IMR-90 (cell line): Measurements from ENCODE around the gene SERPINA12. TPM values are rescaled to one million over a fixed set of nuclear protein-coding genes. Genes with fewer than 3 reads are reported as not detected.

ENCODE experiments used
- ATAC-seq: fragments of 200-7000 bp; cut with Tn5 transposase; 2 replicates; pipeline ENCODE4 v1.9.1; 2020; ENCODE audit warnings: low read depth, mild to moderate bottlenecking, moderate library complexity
- BruUV-seq: library from RNA; stranded (reverse); fragments of 400-500 nt; replicated peaks from 2 replicates; lab custom pipeline; 2021; lab: Mats Ljungman, UMichigan
- CTCF ChIA-PET: fragments of 300-600 bp; formaldehyde crosslinking; extraction: SDS; loops from one replicate; lab custom pipeline; 2021; ENCODE audit warnings: antibody characterized with exemption; lab: Yijun Ruan, JAX
- POLR2A ChIA-PET: fragments of 300-600 bp; sonication (Branson Sonifier 250); formaldehyde crosslinking; loops from one replicate; lab custom pipeline; 2022; ENCODE audit warnings: antibody characterized with exemption; ENCODE audit not compliant: unreplicated experiment; lab: Charles Lee
- DNase-seq: peaks from one replicate; pipeline ENCODE4 v3.0.0; 2013
- H2AFZ ChIP-seq: replicated peaks from 2 replicates; pipeline ENCODE3; 2013; ENCODE audit warnings: low read length, mild to moderate bottlenecking; ENCODE audit not compliant: poor library complexity
- H2AK5ac ChIP-seq: 2 replicates; pipeline ENCODE4 v1.6.1; 2013; ENCODE audit warnings: low read depth, low read length, inconsistent platforms
- H2AK9ac ChIP-seq: replicated peaks from 2 replicates; pipeline ENCODE3; 2013; ENCODE audit warnings: mild to moderate bottlenecking, low read depth, low read length, moderate library complexity; ENCODE audit not compliant: poor library complexity
- H2BK120ac ChIP-seq: 2 replicates; pipeline ENCODE4 v1.6.1; 2013; ENCODE audit warnings: low read depth, low read length, inconsistent platforms
- H2BK15ac ChIP-seq: 3 replicates; pipeline ENCODE4 v1.6.1; 2013; ENCODE audit warnings: low read depth, low read length, inconsistent platforms
- H2BK20ac ChIP-seq: 2 replicates; pipeline ENCODE4 v1.6.1; 2013; ENCODE audit warnings: low read depth, mild to moderate bottlenecking, inconsistent platforms, low read length, moderate library complexity
- H2BK5ac ChIP-seq: 2 replicates; pipeline ENCODE4 v1.6.1; 2013; ENCODE audit warnings: mild to moderate bottlenecking, low read depth, low read length, inconsistent platforms; ENCODE audit not compliant: poor library complexity, severe bottlenecking
- H3K14ac ChIP-seq: replicated peaks from 2 replicates; pipeline ENCODE4 v1.6.1; 2013; ENCODE audit warnings: low read depth, low read length, inconsistent platforms
- H3K18ac ChIP-seq: 2 replicates; pipeline ENCODE4 v1.6.1; 2013; ENCODE audit warnings: low read depth, low read length, control low read depth
- H3K23ac ChIP-seq: 2 replicates; pipeline ENCODE4 v1.6.1; 2013; ENCODE audit warnings: low read depth, low read length, inconsistent platforms
- H3K27ac ChIP-seq: 2 replicates; pipeline ENCODE4 v1.5.1; 2013; ENCODE audit warnings: mild to moderate bottlenecking, control low read depth, low read length; ENCODE audit not compliant: insufficient read depth
- H3K27me3 ChIP-seq: 2 replicates; pipeline ENCODE4 v1.6.1; 2013; ENCODE audit warnings: low read length; ENCODE audit not compliant: control insufficient read depth, insufficient read depth
- H3K36me3 ChIP-seq: 2 replicates; pipeline ENCODE4 v1.6.1; 2013; ENCODE audit warnings: low read length, mixed read lengths; ENCODE audit not compliant: control insufficient read depth, insufficient read depth
- H3K4ac ChIP-seq: 2 replicates; pipeline ENCODE4 v1.6.1; 2013; ENCODE audit warnings: low read depth, low read length, inconsistent platforms
- H3K4me1 ChIP-seq: 2 replicates; pipeline ENCODE4 v1.6.1; 2013; ENCODE audit warnings: low read length, mixed read lengths; ENCODE audit not compliant: control insufficient read depth, insufficient read depth
- H3K4me2 ChIP-seq: 2 replicates; pipeline ENCODE4 v1.6.1; 2013; ENCODE audit warnings: low read depth, mild to moderate bottlenecking, control low read depth, low read length, moderate library complexity
- H3K4me3 ChIP-seq: 2 replicates; pipeline ENCODE4 v1.5.1; 2013; ENCODE audit warnings: low read depth, mild to moderate bottlenecking, control low read depth, low read length, moderate library complexity; ENCODE audit not compliant: insufficient read depth
- H3K56ac ChIP-seq: 2 replicates; pipeline ENCODE4 v1.6.1; 2013; ENCODE audit warnings: low read length, inconsistent platforms; ENCODE audit not compliant: insufficient read depth; ENCODE audit errors: extremely low read depth
- H3K79me1 ChIP-seq, 2 experiments: 2 replicates each; pipeline ENCODE4 v1.6.1; 2013; ENCODE audit warnings: low read length in 2 of 2, inconsistent platforms in 1 of 2, low read depth in 1 of 2
- H3K9ac ChIP-seq: 2 replicates; pipeline ENCODE4 v1.6.1; 2013; ENCODE audit warnings: low read depth, low read length, control low read depth
- H3K9me1 ChIP-seq: 2 replicates; pipeline ENCODE4 v1.6.1; 2013; ENCODE audit warnings: low read length, inconsistent platforms; ENCODE audit not compliant: insufficient read depth
- H3K9me3 ChIP-seq: 2 replicates; pipeline ENCODE4 v1.6.1; 2013; ENCODE audit warnings: low read length; ENCODE audit not compliant: control insufficient read depth, insufficient read depth
- H4K20me1 ChIP-seq: 2 replicates; pipeline ENCODE4 v1.6.1; 2013; ENCODE audit warnings: low read length, inconsistent platforms; ENCODE audit not compliant: insufficient read depth
- H4K5ac ChIP-seq: 2 replicates; pipeline ENCODE4 v1.6.1; 2013; ENCODE audit warnings: mild to moderate bottlenecking, low read depth, low read length, control low read depth
- H4K8ac ChIP-seq, 2 experiments: 2 replicates each; pipeline ENCODE4 v1.6.1; 2013; ENCODE audit warnings: low read depth in 2 of 2, low read length in 2 of 2, control low read depth in 1 of 2, inconsistent platforms in 1 of 2
- H4K91ac ChIP-seq: 2 replicates; pipeline ENCODE4 v1.6.1; 2013; ENCODE audit warnings: low read depth, low read length, inconsistent platforms; ENCODE audit not compliant: insufficient read depth
- BHLHE40 ChIP-seq: fragments of 150-350 bp; IDR thresholded peaks from 2 replicates; pipeline ENCODE4 v1.6.1; 2016; ENCODE audit warnings: mild to moderate bottlenecking, low read depth, low read length
- CEBPB ChIP-seq: IDR thresholded peaks from 2 replicates; pipeline ENCODE4 v1.6.1; 2012; ENCODE audit warnings: low read depth, low read length, improper control_type of control experiment
- CHD1 ChIP-seq: IDR thresholded peaks from 2 replicates; pipeline ENCODE4 v1.6.1; 2012; ENCODE audit warnings: low read depth, low read length, improper control_type of control experiment
- CTCF ChIP-seq: conservative IDR thresholded peaks from 2 replicates; pipeline ENCODE4 v1.5.1; 2012; ENCODE audit warnings: mild to moderate bottlenecking, low read depth, low read length, improper control_type of control experiment
- FOS ChIP-seq: fragments of 150-350 bp; IDR thresholded peaks from 2 replicates; pipeline ENCODE4 v1.6.1; 2016; ENCODE audit warnings: low read depth, low read length
- MAFK ChIP-seq: IDR thresholded peaks from 2 replicates; pipeline ENCODE4 v1.6.1; 2012; ENCODE audit warnings: low read depth, low read length, improper control_type of control experiment
- MAZ ChIP-seq: IDR thresholded peaks from 2 replicates; pipeline ENCODE4 v1.6.1; 2012; ENCODE audit warnings: low read depth, mild to moderate bottlenecking, low read length, improper control_type of control experiment, moderate library complexity, borderline replicate concordance
- MXI1 ChIP-seq: IDR thresholded peaks from 2 replicates; pipeline ENCODE4 v1.6.1; 2012; ENCODE audit warnings: low read depth, mild to moderate bottlenecking, low read length, moderate library complexity, borderline replicate concordance
- NFE2L2 ChIP-seq: fragments of 150-350 bp; IDR thresholded peaks from 2 replicates; pipeline ENCODE4 v1.6.1; 2016; ENCODE audit warnings: low read depth, mild to moderate bottlenecking, low read length
- POLR2A ChIP-seq: IDR thresholded peaks from 2 replicates; pipeline ENCODE4 v1.6.1; 2012; ENCODE audit warnings: mild to moderate bottlenecking, low read depth, low read length
- RAD21 ChIP-seq: IDR thresholded peaks from 2 replicates; pipeline ENCODE4 v1.6.1; 2012; ENCODE audit warnings: low read length, improper control_type of control experiment
- RCOR1 ChIP-seq: IDR thresholded peaks from 2 replicates; pipeline ENCODE4 v1.6.1; 2012; ENCODE audit warnings: mild to moderate bottlenecking, low read length, improper control_type of control experiment; ENCODE audit not compliant: insufficient replicate concordance
- RFX5 ChIP-seq: IDR thresholded peaks from 2 replicates; pipeline ENCODE4 v1.8.0; 2012; ENCODE audit warnings: low read depth, mild to moderate bottlenecking, low read length, moderate library complexity
- SMC3 ChIP-seq: fragments of 150-350 bp; IDR thresholded peaks from 2 replicates; pipeline ENCODE4 v1.6.1; 2016; ENCODE audit warnings: low read depth, mild to moderate bottlenecking, antibody characterized with exemption, low read length, moderate library complexity
- USF2 ChIP-seq: fragments of 150-350 bp; IDR thresholded peaks from 2 replicates; pipeline ENCODE4 v1.6.1; 2017; ENCODE audit warnings: mild to moderate bottlenecking, antibody characterized with exemption, low read length, low read depth
- dilution Hi-C: fragments of 300-500 bp; cut with HindIII; formaldehyde crosslinking; loops from one replicate; pipeline ENCODE4 v1.14.3; 2018; ENCODE audit warnings: low sequenced_read_pairs; ENCODE audit not compliant: unreplicated experiment
- in situ Hi-C: fragments of 300-500 bp; cut with MboI; formaldehyde crosslinking; loops from 3 replicates; pipeline ENCODE4 v1.14.3; 2019; ENCODE audit warnings: low sequenced_read_pairs, inconsistent platforms, mixed read lengths
- intact Hi-C: fragments of 100-400 bp; cut with micrococcal nuclease; formaldehyde crosslinking; loops from 2 replicates; pipeline ENCODE4 v1.10.0; 2022
- polyA plus RNA-seq, 3 experiments: library from polyadenylated mRNA; depleted of rRNA; stranded (reverse); fragments of >200 nt; gene quantifications; 2 replicates each; pipeline ENCODE4 v1.2.3, GENCODE V29; 2012; ENCODE audit warnings: low replicate concordance in 1 of 3
- total RNA-seq: library from RNA; depleted of rRNA; stranded (reverse); fragments of >200 nt; gene quantifications from 2 replicates; pipeline ENCODE4 v1.2.3, GENCODE V29; 2012
- TF ChIP-seq, protein P1 (sequence below): fragments of 150-350 bp; IDR thresholded peaks from 2 replicates; pipeline ENCODE4 v1.6.1; 2016; ENCODE audit warnings: low read depth, mild to moderate bottlenecking, low read length, moderate library complexity, borderline replicate concordance

Gene SERPINA12
- total and polyA plus RNA-seq, 2 of the 4 experiments (the other 2 are of a cell fraction), result not detected

DNA sequence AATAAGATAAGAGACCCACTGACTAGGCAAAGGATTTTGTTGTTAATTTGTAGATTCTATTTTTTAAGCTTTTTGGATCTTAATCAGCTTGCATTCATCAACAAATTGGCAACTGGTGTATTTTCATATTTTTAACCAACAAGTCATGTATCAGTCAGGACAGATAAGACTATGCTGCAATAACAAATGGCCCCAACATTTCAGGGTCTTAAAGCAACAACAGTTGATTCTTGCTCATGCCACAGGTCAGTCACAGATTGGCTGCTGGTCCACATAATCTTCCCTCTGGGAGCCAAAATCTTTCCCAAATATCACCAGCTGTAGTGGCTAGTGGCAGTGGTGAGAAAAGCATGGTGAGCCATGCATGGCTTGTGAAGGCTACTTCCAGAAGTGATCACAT is 21.9 kb upstream of the SERPINA12 start:
- H3K79me1 ChIP-seq, result no peaks in the 10 kb centered on the region
- H2BK120ac ChIP-seq, result no peak overlapping the region
- in situ Hi-C loops, result no loop called here
- H3K56ac ChIP-seq, result no peak overlapping the region
- H3K4ac ChIP-seq, result no peak overlapping the region
- DNase-seq, result no peak
- no peaks in the 10 kb centered on the region for H4K20me1 ChIP-seq
- dilution Hi-C loops, result no loop called here
- no peak overlapping the region for H4K8ac ChIP-seq
- H3K4me2 ChIP-seq, result no peak overlapping the region
- intact Hi-C loops, result no loop called here
- no peak overlapping the region for H3K14ac ChIP-seq
- no peak overlapping the region for H4K5ac ChIP-seq
- no peak overlapping the region for H2BK20ac ChIP-seq
- CTCF ChIA-PET, result no interaction called here
- ATAC-seq, result no peak
- no peak overlapping the region for H3K23ac ChIP-seq
- no peaks in the 10 kb centered on the region for H3K9me3 ChIP-seq
- H3K36me3 ChIP-seq, result no peaks in the 10 kb centered on the region
- no peaks in the 10 kb centered on the region for H3K4me1 ChIP-seq
- no peak overlapping the region for H4K91ac ChIP-seq
- no peak overlapping the region for H3K4me3 ChIP-seq
- BruUV-seq, result no TSS peak
- no peak overlapping the region for H3K27ac ChIP-seq
- no peak overlapping the region for H2AK5ac ChIP-seq
- H3K27me3 ChIP-seq, result no peaks in the 10 kb centered on the region
- no peak overlapping the region for H2AK9ac ChIP-seq
- H3K9ac ChIP-seq, result no peak overlapping the region
- no peak overlapping the region for H3K18ac ChIP-seq
- H2BK15ac ChIP-seq, result no peak overlapping the region
- no peak overlapping the region for H2BK5ac ChIP-seq
- TF ChIP-seq BHLHE40, result no peak
- no peak for TF ChIP-seq USF2
- TF ChIP-seq MXI1, result no peak
- TF ChIP-seq SMC3, result no peak
- no peak for TF ChIP-seq CHD1
- no peak for TF ChIP-seq RCOR1
- TF ChIP-seq, protein P1, sequence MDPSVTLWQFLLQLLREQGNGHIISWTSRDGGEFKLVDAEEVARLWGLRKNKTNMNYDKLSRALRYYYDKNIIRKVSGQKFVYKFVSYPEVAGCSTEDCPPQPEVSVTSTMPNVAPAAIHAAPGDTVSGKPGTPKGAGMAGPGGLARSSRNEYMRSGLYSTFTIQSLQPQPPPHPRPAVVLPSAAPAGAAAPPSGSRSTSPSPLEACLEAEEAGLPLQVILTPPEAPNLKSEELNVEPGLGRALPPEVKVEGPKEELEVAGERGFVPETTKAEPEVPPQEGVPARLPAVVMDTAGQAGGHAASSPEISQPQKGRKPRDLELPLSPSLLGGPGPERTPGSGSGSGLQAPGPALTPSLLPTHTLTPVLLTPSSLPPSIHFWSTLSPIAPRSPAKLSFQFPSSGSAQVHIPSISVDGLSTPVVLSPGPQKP, result no peak
- TF ChIP-seq POLR2A, result no peak
- TF ChIP-seq MAFK, result no peak
- TF ChIP-seq NFE2L2, result no peak
- no peak for TF ChIP-seq RFX5
- no peak for TF ChIP-seq CTCF
- TF ChIP-seq CEBPB, result no peak
- TF ChIP-seq FOS, result no peak
- no peak for TF ChIP-seq RAD21
- no peak for TF ChIP-seq MAZ
- no peak overlapping the region for H2AFZ ChIP-seq
- POLR2A ChIA-PET, result no interaction called here
- H3K9me1 ChIP-seq, result no peaks in the 10 kb centered on the region
